ENCODE results near the gene SLC47A2.
A peak's percentile ranks its signal among the peaks of the same experiment; 100 is the strongest.

SLC47A2 gene

DNA sequence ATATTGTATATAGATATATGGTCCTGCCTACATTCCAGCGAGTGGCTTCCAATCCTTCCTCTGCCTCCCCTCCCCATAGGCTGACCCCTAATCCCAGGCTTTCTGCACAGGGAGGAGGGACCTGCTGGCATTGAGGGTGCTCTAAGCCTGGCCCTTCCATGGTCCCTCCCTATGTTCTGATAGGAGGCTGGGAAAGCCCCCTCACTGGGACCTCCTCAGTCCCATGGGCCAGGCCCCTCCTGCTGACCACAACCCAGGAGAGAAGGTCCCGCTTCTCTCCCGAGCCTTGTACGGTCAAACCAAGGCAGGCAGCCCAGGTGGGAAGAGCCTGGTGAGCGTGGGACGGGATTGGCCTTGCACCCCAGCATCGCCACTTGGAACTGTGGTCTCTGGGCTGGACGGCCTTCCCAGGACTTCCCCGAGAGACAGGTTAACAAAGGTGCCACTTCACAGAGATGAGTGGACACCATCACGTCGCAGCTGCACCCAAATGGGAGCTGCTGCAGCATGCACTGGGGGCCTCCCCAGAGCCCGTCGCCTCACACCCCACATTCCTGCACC is 30.9 kb upstream of the SLC47A2 start:
- no peak for DNase-seq (ENCODE audit: low read depth)

DNA sequence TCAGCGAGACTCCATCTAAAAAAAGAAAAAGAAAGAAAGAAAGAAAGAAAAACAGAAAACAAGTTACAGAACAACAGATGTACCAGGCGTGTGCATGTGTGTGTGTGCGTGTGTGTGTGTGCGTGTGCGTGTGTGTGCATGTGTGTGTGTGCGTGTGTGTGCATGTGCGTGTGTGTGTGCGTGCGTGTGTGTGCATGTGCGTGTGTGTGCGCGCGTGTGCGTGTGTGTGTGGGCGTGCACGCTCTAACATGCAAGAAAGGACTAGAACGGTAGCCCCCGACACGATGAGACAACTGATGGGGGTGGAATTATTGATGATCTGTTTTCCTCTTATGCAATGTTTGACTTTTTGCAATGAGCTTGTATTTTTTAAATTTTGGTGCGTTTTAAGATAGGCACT is 30.1 kb upstream of the SLC47A2 start:
- DNase-seq (ENCODE audit: low read depth), result no peak

DNA sequence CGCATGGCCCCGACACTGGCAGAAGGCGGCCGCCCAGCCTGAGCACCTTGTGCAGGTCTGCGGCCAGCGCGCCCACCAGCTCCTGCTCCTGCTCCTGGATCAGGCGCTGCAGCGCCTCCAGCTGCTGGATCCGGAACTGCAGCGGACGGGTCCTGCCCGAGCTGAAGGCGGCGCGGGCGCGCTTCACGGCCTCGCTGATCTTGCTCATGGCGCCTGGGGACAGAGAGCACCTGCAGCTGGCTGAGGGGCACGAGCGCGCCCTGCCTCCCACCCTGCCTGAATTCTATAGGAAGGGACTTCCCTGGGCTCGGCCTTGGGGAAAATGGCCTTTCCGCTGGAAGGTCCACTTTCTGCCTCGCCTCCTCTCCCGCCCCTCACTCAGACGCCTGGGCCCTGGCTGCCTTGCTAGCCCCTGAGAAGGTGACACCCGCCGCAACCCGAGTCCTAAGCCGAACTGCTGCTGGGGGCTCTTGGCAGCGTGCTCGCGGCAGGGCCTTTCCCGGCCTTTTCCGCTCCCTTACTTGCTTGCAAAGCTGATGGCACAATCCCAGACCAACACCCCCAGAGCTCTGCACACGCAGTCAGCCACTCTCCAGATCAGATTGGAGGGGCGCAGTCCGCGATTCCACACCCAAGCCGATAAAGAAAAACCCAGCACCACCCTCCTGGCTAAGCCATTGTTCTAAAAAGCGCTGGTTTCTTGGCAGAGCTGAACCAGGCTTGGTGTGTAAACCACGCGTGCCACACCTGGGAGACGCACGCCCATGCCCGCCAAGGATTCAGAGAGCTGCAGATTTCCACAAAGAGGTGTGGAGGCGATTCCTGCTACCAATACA is 28.8 kb upstream of the SLC47A2 start:
- DNase-seq (ENCODE audit: low read depth), result peak; percentile 67

DNA sequence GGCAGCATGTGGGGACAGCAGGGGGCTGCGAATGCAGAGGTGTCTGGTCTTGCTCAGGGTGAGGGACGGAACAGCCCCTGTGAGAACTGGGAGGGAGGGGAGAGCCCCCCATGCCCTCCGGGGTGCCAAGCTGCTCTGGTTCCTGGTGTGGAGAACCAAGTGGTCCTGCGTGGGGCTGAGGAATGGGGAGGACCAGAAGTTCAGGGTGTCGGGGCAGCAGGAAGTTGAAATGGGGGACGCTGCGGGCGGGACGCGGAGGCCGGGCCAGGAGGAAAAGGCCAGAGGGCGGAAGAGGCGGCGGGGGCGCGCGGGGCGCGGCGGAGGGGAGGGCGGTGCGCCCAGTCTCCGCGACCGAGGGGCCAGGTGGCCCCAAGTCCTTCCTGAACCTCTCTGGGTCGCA is 28.1 kb upstream of the SLC47A2 start:
- no peak for DNase-seq (ENCODE audit: low read depth)

DNA sequence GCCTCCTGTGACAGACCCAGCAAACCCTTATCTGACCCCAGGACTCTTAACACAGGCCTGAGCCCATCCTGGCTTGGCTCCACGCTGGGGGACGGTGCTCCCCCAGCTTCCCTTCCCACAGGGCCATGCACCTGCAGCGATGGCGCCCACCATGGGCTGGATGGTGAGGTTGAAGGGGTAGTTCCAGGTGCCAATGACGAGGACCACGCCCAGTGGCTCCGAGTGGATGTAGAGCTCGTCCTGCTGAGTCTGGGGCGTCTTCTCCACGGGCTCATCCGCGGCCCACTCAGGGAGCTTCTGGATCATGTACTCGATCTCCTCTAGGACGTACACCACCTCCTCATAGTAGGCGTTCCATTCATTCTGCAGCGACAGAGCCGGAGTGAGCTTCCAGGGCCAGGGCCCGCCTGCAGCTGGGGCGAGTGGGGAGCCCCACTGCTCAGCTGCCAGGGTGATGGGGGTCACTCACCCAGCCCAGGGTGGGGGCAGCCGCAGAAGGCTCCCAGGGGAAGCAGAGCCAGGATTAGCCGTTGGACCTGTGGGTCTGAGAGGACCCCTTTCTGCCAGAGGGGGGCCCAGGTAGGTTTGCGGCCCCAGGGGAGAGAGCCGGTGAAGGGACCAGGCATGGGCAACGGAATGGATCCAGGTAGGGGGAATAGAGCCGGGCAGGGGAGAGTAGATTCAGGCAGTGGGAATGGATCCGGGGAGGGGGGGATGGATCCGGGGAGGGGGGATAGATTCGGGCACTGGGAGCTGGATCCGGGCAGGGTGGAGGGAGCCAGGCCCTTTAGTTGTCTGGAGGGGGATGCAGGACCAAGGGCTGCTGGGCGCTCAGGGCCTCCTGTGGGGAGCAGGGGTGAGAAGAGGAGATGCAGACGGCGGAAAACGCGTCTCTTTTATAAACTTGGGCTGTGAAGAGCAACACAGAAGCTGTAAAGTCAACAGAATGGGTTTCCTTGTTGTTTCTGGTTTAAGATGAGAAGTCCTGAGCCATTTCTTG is 27.0 kb upstream of the SLC47A2 start:
- no peak for DNase-seq (ENCODE audit: low read depth)

DNA sequence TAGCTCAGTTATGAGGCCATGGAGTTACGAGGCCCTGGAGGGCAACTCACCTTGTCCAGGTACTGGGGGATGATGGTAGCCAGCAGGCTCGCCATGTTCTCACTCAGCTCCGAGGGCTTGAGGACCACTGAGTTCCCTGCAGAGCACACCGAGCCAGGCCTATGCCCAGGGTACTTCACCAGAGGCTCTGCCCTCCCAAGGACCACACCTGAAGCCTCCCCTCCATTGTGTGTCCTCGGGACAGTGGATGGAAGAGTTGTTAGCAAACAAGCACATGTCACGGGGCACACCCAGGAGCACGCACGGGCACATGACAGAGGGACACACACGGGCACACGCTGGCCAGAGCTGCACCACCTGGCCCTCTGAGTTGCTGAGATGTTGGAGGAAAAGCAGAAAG is 26.1 kb upstream of the SLC47A2 start:
- DNase-seq (ENCODE audit: low read depth), result no peak

DNA sequence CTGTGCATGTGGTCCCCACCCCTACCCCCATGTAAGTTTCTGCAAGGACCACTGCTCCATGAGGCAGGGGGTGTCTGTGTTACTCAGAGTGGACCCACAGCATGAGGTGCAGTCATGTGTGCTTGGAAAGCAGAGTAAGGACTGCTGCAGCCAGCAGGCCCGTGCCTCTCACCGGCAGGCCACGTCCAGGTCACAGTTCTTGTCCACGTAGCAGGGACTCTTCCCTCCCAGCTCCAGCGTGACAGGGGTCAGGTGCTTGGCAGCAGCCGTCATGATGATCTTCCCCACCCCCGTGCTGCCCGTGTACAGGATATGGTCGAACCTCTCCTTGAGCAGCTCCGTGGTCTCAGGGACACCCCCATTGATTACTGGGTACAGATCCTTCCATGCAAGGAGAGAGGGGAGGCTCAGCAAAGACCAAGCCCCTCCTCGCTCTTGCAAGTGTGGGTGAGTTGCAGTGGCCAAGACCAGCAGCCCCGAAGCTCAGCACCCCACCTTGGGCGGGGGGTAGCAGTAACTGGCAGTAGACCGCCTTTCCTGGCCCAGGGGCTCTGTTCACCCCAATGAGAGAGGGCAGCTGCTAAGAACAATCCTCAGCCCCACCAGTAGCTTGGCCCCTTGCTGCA is 25.6 kb upstream of the SLC47A2 start:
- no peak for DNase-seq (ENCODE audit: low read depth)

DNA sequence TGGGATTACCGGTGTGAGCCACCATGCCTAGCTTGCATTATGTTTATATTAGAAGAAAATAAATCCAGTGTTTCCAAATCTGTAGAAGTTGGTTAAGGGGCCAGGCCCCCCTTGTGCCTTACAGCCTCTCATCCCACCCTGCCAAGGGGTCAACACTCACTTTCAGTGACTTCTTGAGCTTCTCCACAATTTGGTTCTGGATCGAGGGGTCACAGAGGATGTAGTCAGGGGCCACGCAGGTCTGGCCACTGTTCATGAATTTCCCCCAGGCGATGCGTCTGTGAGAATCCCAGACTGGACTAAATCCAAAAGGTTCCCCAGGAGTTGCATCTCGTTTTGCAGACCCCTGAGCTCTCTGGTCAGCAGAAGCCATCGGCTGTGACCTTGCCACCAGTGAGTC is 24.5 kb upstream of the SLC47A2 start:
- DNase-seq (ENCODE audit: low read depth), result no peak

DNA sequence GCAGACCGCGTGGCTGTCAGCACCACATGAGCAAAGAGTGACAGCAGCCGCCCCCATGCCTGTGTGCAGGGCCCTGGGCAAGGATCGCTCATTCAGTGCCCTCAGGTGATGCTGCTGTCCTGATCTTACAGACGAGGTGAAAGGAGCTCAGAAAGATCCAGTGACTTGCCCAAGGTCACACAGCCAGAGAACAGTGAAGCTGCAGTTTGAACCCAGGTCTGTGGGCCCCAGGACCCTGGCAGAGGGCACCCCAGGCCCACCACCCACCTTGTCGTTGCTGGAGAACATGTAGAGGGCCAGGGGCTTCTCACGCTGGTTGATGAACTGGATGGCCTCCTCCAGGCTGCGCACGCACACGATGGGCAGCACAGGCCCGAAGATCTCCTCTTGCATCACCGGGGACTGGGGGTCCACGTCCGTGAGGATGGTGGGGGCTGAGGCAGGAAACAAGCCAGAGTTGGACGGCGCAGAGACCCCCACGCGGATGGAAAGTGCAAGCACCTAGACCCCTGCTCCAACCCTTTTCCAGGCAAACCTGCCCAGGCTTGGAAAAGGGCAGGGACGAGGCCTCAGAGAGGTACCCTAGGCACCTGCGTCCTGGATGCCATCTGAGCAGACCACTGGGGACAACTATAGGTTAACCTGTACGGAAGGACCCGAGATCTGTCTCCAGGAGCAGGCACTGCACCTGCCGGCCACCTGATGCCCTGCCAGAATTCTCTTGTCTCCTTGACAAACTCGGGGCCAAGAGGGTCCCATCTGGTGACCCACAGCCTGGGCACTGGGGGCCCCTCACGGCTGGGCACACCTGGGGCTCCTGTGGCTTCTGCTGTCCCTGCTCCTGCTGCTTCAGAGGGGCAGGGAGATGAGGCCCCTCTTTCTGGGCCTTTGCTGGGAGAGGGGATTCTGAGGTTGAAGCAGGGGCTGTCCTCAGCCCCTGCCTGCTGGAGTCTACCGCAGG is 23.1 kb upstream of the SLC47A2 start:
- DNase-seq (ENCODE audit: low read depth), result no peak

DNA sequence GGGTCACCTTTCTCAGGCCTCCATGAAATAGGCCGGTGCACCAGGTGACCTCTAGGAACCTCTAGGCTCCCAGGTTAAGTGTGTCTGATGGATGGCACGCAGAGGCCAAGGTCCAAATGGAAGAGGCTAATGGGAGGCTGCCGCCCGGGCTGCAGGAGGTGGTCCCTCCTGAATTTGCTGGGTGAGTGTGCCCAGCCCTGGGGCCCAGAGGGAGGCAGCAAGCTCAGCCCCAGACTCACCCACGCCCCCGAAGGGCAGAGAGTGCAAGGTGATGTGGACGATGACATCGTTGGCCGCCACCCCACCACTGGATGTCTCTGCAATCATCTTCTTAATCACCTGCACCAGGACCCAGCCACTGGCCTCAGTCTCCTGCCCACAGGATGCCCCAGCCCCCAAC is 22.4 kb upstream of the SLC47A2 start:
- no peak for DNase-seq (ENCODE audit: low read depth)

DNA sequence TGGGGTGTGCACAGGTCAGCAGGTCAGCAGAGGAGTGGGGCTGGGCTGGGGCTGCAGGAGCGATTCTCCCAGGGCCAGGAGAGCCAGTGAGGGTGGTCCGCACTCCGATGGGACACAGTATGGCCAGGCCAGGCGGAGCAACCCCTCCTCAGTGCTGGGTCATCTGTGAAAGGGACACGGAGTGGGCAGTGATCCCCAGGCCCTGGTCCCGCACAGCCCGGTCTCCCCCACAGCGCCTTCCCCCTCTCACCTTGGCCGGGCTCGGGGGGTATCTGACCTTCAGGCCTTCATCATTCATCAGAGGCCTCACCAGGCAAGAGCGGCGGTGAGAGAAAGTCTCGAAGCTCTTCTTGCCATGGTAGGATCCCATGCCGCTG is 21.7 kb upstream of the SLC47A2 start:
- DNase-seq (ENCODE audit: low read depth), result no peak

DNA sequence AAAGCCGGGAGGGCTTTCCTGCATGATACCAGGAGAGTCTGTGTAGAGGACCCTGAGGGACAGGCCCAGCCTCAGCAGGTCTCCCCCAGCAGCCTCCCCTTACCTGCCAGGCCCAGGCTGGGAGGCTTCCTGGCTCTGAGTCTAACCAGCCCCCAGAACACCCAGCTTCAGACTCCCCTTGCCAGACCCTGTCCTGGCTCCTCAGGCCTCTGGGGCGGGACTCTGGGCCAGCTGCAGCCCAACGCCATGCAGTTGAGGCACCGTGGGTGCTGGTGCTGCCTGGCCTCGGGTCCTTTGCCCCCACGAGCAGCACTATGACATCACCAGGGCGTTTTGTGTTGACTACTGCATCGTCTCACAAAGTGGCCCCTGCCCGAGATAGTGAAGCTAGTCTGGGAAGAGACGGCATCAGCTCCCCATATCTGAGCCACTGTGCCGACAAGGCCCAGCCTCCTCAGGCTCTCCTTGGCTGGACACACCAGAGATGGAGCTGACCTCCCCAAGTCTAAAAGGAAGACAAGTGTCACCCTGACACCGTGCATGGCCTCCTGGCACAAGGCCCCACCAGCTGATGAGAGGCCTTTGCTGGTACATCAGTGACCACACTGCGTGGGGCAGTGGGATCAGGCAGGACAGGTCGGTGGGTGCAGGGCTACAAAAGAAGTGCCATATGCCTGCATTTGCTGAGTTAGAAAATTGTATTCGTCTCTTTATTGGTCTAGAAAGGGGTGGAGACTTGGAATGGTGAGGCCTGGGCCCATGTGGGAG is 21.1 kb upstream of the SLC47A2 start:
- no peak for DNase-seq (ENCODE audit: low read depth)

DNA sequence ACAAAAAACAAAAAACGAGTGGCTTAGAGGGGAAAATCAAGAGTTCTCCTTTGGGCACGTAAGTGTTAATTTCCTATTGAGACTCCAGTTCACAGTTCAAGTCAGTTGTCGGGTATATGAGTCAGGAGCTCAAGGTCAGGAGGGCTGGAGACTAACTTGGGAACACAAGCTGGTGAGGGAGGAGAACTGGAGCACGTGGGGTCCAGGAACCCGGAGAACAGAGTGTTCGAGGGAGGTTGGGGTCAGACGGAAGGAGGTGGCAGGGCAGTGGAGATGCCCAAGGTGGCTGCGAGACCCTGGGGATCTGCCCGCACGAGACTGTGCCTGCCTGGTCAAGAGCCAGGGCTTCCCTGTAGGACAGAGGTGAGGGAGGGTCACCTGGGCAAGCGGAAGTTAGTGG is 19.7 kb upstream of the SLC47A2 start:
- no peak for DNase-seq (ENCODE audit: low read depth)

DNA sequence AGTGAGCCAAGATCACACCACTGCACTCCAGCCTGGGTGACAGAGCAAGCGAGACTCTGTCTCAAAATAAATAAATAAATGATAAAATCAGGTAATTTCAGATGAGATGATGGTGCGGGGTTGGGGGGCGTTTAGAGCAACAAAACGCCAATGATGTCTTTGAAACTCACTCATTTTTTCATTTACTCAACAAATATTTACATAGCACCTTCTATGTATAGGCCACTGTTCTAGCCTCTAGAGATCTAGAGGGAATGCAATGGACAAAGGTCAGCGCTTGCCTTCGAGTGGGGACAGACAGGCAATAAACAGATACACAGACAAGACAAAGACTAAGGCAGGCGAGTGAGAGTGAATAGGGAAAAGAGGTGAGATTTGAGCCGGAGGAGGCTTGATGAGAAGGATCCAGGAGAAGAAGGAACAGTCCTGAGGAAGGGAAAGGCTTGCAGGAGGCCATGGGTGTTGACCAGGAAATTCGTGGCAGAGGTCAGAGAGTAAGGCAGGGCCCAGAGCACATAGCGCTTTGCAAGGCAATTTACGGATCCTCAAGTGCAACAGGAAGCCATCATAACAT is 17.7 kb upstream of the SLC47A2 start:
- DNase-seq (ENCODE audit: low read depth), result no peak

DNA sequence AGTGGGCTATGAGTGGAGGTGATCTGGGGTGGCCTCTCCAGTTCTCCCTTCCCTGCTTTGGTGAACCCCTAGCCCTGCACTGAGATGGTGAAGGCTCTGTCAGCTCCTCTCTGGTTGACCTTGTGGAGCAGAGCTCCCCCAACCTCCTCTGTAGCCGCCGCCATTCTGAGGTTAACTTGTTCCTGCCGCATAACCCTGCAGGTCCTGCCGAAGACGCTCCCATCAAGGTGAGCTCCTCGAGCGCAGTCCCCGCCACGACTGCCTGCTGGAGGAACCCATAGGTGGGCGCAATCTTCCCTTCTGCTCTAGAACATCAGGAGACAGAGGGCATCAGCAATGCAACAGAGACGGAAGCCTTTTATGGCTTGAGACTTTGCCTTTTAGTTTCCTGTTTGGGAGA is 15.2 kb upstream of the SLC47A2 start:
- DNase-seq (ENCODE audit: low read depth), result no peak

DNA sequence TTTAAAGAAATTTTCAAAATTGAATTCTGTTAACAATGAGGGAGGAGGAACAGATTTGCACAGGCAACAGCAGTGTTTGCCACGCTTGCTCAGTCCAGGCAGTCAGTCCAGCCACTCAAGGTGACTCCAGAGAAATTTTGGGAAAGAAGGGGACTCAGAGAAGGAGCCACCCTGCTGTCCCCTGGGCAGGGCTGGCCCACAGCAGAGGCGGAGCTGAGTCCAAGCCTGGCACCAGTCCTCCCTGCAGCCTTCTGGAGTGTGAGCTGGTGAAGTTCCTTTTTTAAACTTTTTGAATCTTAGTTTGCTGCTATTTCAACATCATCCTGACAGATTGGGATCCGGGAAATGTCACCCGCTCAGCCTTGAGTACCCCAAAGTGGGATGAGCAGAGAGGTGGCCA is 14.5 kb upstream of the SLC47A2 start:
- no peak for DNase-seq (ENCODE audit: low read depth)

DNA sequence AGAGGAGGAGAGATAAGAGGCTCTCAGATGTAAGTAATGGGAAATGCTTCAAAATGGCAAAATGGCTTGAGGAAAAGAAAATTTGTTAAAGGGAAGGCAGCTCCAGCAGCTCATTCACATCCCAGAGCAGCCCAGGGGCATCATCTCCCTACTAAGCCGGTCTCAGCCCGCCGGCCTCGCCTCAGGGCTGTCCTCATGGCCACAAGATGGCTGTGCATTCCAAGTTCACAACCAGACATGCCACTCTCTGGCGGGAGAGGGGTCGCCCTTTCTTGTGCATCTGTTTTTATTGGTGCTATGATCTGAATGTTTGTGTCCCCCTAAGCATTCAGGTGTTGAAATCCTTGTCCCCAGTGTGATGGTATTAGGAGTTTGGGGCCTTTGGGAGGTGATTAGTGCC is 13.5 kb upstream of the SLC47A2 start:
- DNase-seq (ENCODE audit: low read depth), result no peak

DNA sequence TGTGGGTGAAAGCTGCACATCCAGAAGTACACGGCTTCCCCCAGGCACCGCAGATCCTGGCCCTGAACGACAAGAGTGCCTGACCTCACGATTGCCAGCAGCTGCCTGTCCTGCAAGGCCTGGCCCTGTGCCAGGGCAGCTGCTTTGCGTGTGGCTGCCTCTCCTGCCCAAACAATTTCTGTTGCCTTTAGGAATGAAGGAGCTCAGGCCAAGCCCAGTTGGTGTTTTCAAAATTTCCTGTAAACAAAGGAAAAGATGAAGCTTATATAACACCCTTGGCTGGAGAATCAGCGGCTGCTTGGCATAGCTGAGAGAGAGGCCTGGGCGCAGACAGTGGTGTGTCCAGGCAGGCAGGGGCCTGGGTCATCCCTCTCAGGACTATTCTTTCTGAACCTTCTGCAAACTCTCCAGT is 11.7 kb upstream of the SLC47A2 start:
- DNase-seq (ENCODE audit: low read depth), result no peak

DNA sequence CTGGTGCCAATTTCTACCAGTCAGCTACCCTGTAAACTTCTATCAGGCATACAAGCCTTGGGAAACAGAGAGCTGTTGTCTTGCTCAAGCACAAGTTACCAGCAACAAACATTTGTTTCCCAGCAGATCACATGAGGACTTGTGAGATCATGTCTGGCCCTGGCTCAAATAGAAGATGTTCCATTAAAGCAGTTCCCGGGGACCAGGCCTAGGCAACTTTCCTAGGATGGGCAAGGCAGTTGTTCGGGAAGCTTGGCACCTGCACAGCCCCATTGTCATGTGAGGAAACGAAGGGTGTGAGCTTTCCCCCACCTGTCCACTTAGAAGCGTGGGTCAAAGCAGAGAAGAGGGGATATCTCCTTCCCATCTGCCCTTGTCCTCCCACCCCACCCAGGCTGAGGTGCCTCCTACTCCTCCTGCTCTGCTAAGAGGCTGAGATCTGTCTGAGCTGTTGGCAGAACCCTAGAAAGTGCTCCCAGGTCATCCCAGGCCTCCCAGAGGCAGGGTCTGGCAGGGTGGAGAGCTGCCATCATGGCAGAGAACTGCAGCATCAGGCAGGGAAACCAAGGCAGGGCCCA is 11.2 kb upstream of the SLC47A2 start:
- no peak for DNase-seq (ENCODE audit: low read depth)

Measured in stimulated activated CD8-positive, alpha-beta memory T cell treated with anti-CD3 and anti-CD28 coated beads, Interleukin-15, amount 100 ng/mL, for 1 hour (primary cell).